ENCODE data around the gene KCND3. TPM values are rescaled to one million over a fixed set of nuclear protein-coding genes. Genes with fewer than 3 reads are reported as not detected.

KCND3 gene
- total and polyA plus RNA-seq, 2 donors (not counting 3 experiments of a cell fraction or from before 2014, with no cell fraction given), result 0.03 TPM; not detected in 1

GRCh38 chr1:111841189-111841588 lies 148.3 kb downstream of the KCND3 start:
- Histone ChIP-seq H3K4me2 (ENCODE audit: insufficient read depth, low read length) (no peak overlapping the region), H4K20me1 (replicated peaks; ENCODE audit: control insufficient read depth, extremely low read depth, insufficient read depth, low read length) (no peaks in the 10 kb centered on the region), H3K9ac (replicated peaks; ENCODE audit: extremely low read depth, insufficient read depth, low read length) (no peak overlapping the region), H3K79me2 (ENCODE audit: control insufficient read depth, insufficient read depth, low read length) (no peaks in the 10 kb centered on the region), H3K27ac (ENCODE audit: insufficient read depth, low read depth, low read length) (no peak overlapping the region), H3K9me1 (replicated peaks; ENCODE audit: control insufficient read depth, extremely low read depth, insufficient read depth, low read length) (no peaks in the 10 kb centered on the region), H3K27me3 (ENCODE audit: control insufficient read depth in 2 of 2, insufficient read depth in 2 of 2, low read length in 2 of 2) (no peaks in the 10 kb centered on the region), H3K4me3 (replicated peaks in 1 of 3; ENCODE audit: insufficient read depth in 1 of 3, low read depth in 1 of 3, low read length in 3 of 3) (no peak overlapping the region), H2AFZ (ENCODE audit: low read depth, low read length) (no peak overlapping the region), H3K4me1 (ENCODE audit: control insufficient read depth, extremely low read depth, insufficient read depth, low read length) (no peaks in the 10 kb centered on the region), H3K9me3 (replicated peaks; ENCODE audit: control insufficient read depth, insufficient read depth, low read length) (no peaks in the 10 kb centered on the region), H3K36me3 (ENCODE audit: control insufficient read depth in 2 of 2, extremely low read depth in 1 of 2, insufficient read depth in 2 of 2, low read length in 2 of 2) (no peaks in the 10 kb centered on the region)
- intact Hi-C loops (cut with micrococcal nuclease), result no loop called here
- ChIA-PET POLR2A (no interaction called here), CTCF (no interaction called here)
- dilution Hi-C loops (cut with MboI; ENCODE audit: extremely low pct_ligation_motif_present, low sequenced_read_pairs), result no loop called here
- no peak for FAIRE-seq
- TF ChIP-seq MAX (IDR thresholded peaks at IDR 0.05; ENCODE audit: insufficient read depth, insufficient read length) (no peak), JUN (IDR thresholded peaks at IDR 0.05; ENCODE audit: borderline replicate concordance, insufficient read depth, insufficient read length, low read depth) (no peak), EZH2 (IDR thresholded peaks at IDR 0.05; ENCODE audit: borderline replicate concordance, low read depth, low read length, severe bottlenecking) (no peak), CTCF (IDR thresholded peaks at IDR 0.05; ENCODE audit: extremely low read depth in 1 of 2, insufficient read depth in 1 of 2, low read depth in 1 of 2, low read length in 2 of 2) (no peak), MYC (IDR thresholded peaks at IDR 0.05; ENCODE audit: low read depth, low read length) (no peak), FOS (IDR thresholded peaks at IDR 0.05; ENCODE audit: borderline replicate concordance, insufficient read depth, low read length) (no peak), GATA2 (IDR thresholded peaks at IDR 0.05; ENCODE audit: insufficient read depth, insufficient read length, low read depth, low read length) (no peak), POLR2AphosphoS5 (IDR thresholded peaks at IDR 0.05; ENCODE audit: insufficient read depth, low read depth, low read length) (no peak), POLR2A (IDR thresholded peaks at IDR 0.05; ENCODE audit: low read depth, low read length) (no peak)
- no peak for DNase-seq (ENCODE audit: low read depth, low spot score)
- BruUV-seq (replicated peaks), result no TSS peak

All from endothelial cell of umbilical vein (primary cell).